CD14-positive monocyte (primary cell): ENCODE measurements around the gene SPATS2. TPM values are rescaled to one million over a fixed set of nuclear protein-coding genes. Genes with fewer than 3 reads are reported as not detected.
A peak's percentile ranks its signal among the peaks of the same experiment; 100 is the strongest.

Experiments
- DNase-seq, 3 donors: peaks; one replicate each; pipeline ENCODE4 v3.0.0-alpha.2; 2011 to 2022
- H2AFZ ChIP-seq: 2 replicates; pipeline ENCODE4 v1.6.0; 2012; ENCODE audit warnings: mild to moderate bottlenecking, low read depth, low read length, inconsistent platforms; ENCODE audit not compliant: insufficient read depth, poor library complexity, severe bottlenecking
- H3K27ac ChIP-seq, 2 donors: 1 replicate in 1 of 2; 2 replicates in 1 of 2; pipeline ENCODE4 v1.5.1; 2012 to 2013; ENCODE audit warnings: low read length in 2 of 2, control low read depth in 1 of 2, inconsistent platforms in 1 of 2, low read depth in 1 of 2, mild to moderate bottlenecking in 1 of 2
- H3K27me3 ChIP-seq, 2 donors: one replicate each; pipeline versions ENCODE4 v1.6.0 to v1.6.1; 2011 to 2013; ENCODE audit warnings: low read length in 2 of 2; ENCODE audit not compliant: control insufficient read depth in 2 of 2, insufficient read depth in 2 of 2
- H3K36me3 ChIP-seq, 2 donors: replicated peaks in 1 of 2; 1 replicate in 1 of 2; 2 replicates in 1 of 2; pipeline versions ENCODE4 v1.5.1 to v1.6.1; 2012 to 2013; ENCODE audit warnings: low read length in 2 of 2, control low read depth in 1 of 2, inconsistent platforms in 1 of 2, mild to moderate bottlenecking in 1 of 2; ENCODE audit not compliant: insufficient read depth in 2 of 2, control insufficient read depth in 1 of 2
- H3K4me1 ChIP-seq, 2 donors: 1 replicate in 1 of 2; 2 replicates in 1 of 2; pipeline versions ENCODE4 v1.5.1 to v1.6.1; 2012 to 2013; ENCODE audit warnings: low read length in 2 of 2, control low read depth in 1 of 2, inconsistent platforms in 1 of 2, mild to moderate bottlenecking in 1 of 2, moderate library complexity in 1 of 2; ENCODE audit not compliant: insufficient read depth in 2 of 2, control insufficient read depth in 1 of 2
- H3K4me2 ChIP-seq: replicated peaks from 2 replicates; pipeline ENCODE3; 2012; ENCODE audit warnings: low read length, moderate library complexity, mild to moderate bottlenecking; ENCODE audit not compliant: poor library complexity, severe bottlenecking; ENCODE audit errors: extremely low read depth
- H3K4me3 ChIP-seq, 3 experiments: fragments of 200-600 bp in 1 of 3; sonication (generic) in 1 of 3; replicated peaks in 1 of 3; 1 replicate in 2 of 3; 2 replicates in 1 of 3; pipeline ENCODE4 v1.5.1; 2011 to 2013; ENCODE audit warnings: low read length in 3 of 3, mild to moderate bottlenecking in 3 of 3, control low read depth in 2 of 3, low read depth in 2 of 3, inconsistent platforms in 1 of 3, moderate library complexity in 1 of 3
- H3K79me2 ChIP-seq: 2 replicates; pipeline ENCODE4 v1.6.0; 2012; ENCODE audit warnings: mild to moderate bottlenecking, control low read depth, inconsistent platforms, low read length, moderate library complexity; ENCODE audit not compliant: insufficient read depth
- H3K9ac ChIP-seq: 2 replicates; pipeline ENCODE4 v1.6.0; 2017; ENCODE audit warnings: low read length, mild to moderate bottlenecking; ENCODE audit not compliant: insufficient read depth, poor library complexity, severe bottlenecking
- H3K9me3 ChIP-seq, 2 donors: replicated peaks in 1 of 2; 1 replicate in 1 of 2; 2 replicates in 1 of 2; pipeline versions ENCODE4 v1.5.1 to v1.6.1; 2012 to 2013; ENCODE audit warnings: low read length in 2 of 2, control low read depth in 1 of 2; ENCODE audit not compliant: control insufficient read depth in 1 of 2, insufficient read depth in 1 of 2
- H4K20me1 ChIP-seq: 2 replicates; pipeline ENCODE4 v1.6.0; 2012; ENCODE audit warnings: mild to moderate bottlenecking, low read length, control low read depth, moderate library complexity; ENCODE audit not compliant: insufficient read depth
- H3K27ac Mint-ChIP-seq, 7 donors: one replicate each; pipeline ENCODE4 v1.8.0; 2020; ENCODE audit warnings: mild to moderate bottlenecking in 7 of 7, mixed read lengths in 7 of 7, moderate library complexity in 6 of 7, inconsistent platforms in 2 of 7
- H3K27me3 Mint-ChIP-seq, 3 donors: one replicate each; pipeline ENCODE4 v1.8.0; 2021 to 2022; ENCODE audit warnings: low read depth in 3 of 3, mild to moderate bottlenecking in 3 of 3, mixed read lengths in 3 of 3, moderate library complexity in 3 of 3, inconsistent platforms in 1 of 3
- H3K36me3 Mint-ChIP-seq, 2 donors: one replicate each; pipeline ENCODE4 v1.8.0; 2020; ENCODE audit warnings: mixed read lengths in 2 of 2, inconsistent platforms in 1 of 2, mild to moderate bottlenecking in 1 of 2
- H3K4me1 Mint-ChIP-seq: one replicate; pipeline ENCODE4 v1.8.0; 2020; ENCODE audit warnings: mild to moderate bottlenecking, mixed read lengths
- H3K4me3 Mint-ChIP-seq, 2 donors: one replicate each; pipeline ENCODE4 v1.8.0; 2020; ENCODE audit warnings: mild to moderate bottlenecking in 2 of 2, mixed read lengths in 2 of 2, moderate library complexity in 1 of 2
- H3K9me3 Mint-ChIP-seq, 7 donors: one replicate each; pipeline ENCODE4 v1.8.0; 2020 to 2022; ENCODE audit warnings: mixed read lengths in 7 of 7, mild to moderate bottlenecking in 6 of 7, moderate library complexity in 6 of 7, inconsistent platforms in 2 of 7
- CTCF ChIP-seq: fragments of 200-600 bp; IDR thresholded peaks from one replicate; pipeline ENCODE4 v1.8.0; 2022; ENCODE audit warnings: antibody characterized with exemption, mild to moderate bottlenecking
- WGBS: methylation state at CpG from one replicate; pipeline ENCODE4 v1.1.5; 2013; ENCODE audit warnings: missing lambda C conversion rate; ENCODE audit not compliant: insufficient coverage; 5-methylcytosine and 5-hydroxymethylcytosine counted together
- intact Hi-C, 2 donors: fragments of 100-400 bp; cut with micrococcal nuclease; formaldehyde crosslinking; loops; one replicate each; pipeline versions ENCODE4 v1.15.0 to v1.15.1; 2023
- polyA plus RNA-seq, 3 donors: library from polyadenylated mRNA; depleted of rRNA in 1 of 3; unstranded in 2 of 3; stranded (reverse) in 1 of 3; fragments of 300-500 nt in 2 of 3; fragments of >200 nt in 1 of 3; fragmentation: Illumina TruSeq in 2 of 3; gene quantifications; 1 replicate in 2 of 3; 2 replicates in 1 of 3; pipeline ENCODE4 v1.2.3, GENCODE V29; 2012 to 2021

The SPATS2 gene
- polyA plus RNA-seq, 3 donors: 1.1 to 3.2 (median 1.8) TPM

- Histone ChIP-seq H2AFZ (no peak overlapping the region), H3K4me2 (no peak overlapping the region), H3K36me3 (peaks cover 20 to 24% of the 10 kb centered on the region in 2 donors), H3K9ac (no peak overlapping the region), H3K4me3 (no peak overlapping the region), H3K79me2 (no peaks in the 10 kb centered on the region), H3K9me3 (no peaks in the 10 kb centered on the region), H3K4me1 (peaks cover 11 to 12% of the 10 kb centered on the region in 2 donors), H3K27me3 (peaks cover 4 to 25% of the 10 kb centered on the region in 2 donors), H4K20me1 (no peaks in the 10 kb centered on the region), H3K27ac (no peak overlapping the region)
- peaks cover 0 to 4% (median 1%) of the 10 kb centered on the region in 7 donors for H3K9me3 Mint-ChIP-seq
- TF ChIP-seq CTCF: no peak
- 98% methylated on average over 6 of the region's 8 CpGs for WGBS
- no peak for DNase-seq
- H3K27me3 Mint-ChIP-seq: peaks cover 28 to 41% (median 38%) of the 10 kb centered on the region in 3 donors
- peak overlapping the region in 1 of 7 donors; percentile 17 for H3K27ac Mint-ChIP-seq
- peaks cover 16 to 18% of the 10 kb centered on the region in 2 donors for H3K36me3 Mint-ChIP-seq
- intact Hi-C loops: no loop called here
- peaks cover 12% of the 10 kb centered on the region for H3K4me1 Mint-ChIP-seq
- peak overlapping the region in 1 of 2 donors; percentile 4 for H3K4me3 Mint-ChIP-seq
Observed at GRCh38 chr12:49552899-49553298, 185.6 kb downstream of the SPATS2 start.

DNA sequence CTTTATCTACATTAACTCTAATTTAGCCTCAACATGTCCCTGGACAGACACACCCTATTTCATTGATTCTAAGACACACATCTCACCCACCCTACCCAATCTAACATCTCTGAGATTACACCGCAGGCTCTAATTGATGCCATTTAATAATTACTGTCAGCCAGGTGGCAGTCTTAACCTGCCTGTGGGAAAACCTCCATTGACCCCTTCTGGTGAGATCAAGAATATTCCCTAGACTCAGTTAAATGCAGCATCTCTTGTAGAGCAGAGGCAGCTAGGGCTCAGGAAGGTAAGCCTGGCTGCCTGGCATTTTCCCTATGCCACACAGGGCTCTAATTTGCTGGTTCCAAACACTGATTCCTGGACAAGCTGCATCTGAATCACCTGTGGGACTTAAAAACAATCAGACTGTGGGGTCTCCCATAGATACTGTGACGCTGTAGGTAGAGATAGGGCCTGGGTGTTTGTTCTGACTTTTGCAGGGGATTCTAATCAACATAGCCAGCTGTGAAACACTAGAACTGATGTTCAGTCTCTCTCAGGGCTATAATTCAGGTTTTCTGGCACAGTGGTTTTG is 186.3 kb downstream of the SPATS2 start:
- Mint-ChIP-seq H3K4me3 (no peak overlapping the region), H3K27ac (no peak overlapping the region)
- 75% methylated on average over 2 of the region's 2 CpGs for WGBS

More for the DNA sequence above, 186.3 kb downstream of the SPATS2 start:
- Histone ChIP-seq H3K27ac (no peak overlapping the region), H3K9me3 (no peaks in the 10 kb centered on the region), H3K4me1 (peaks cover 8 to 9% of the 10 kb centered on the region in 2 donors), H3K79me2 (no peaks in the 10 kb centered on the region), H3K9ac (no peak overlapping the region), H3K4me2 (no peak overlapping the region), H2AFZ (no peak overlapping the region), H3K4me3 (no peak overlapping the region), H3K27me3 (peaks cover 1 to 18% of the 10 kb centered on the region in 2 donors), H4K20me1 (no peaks in the 10 kb centered on the region), H3K36me3 (peaks cover 27 to 31% of the 10 kb centered on the region in 2 donors)
- peaks cover 21 to 34% (median 31%) of the 10 kb centered on the region in 3 donors for H3K27me3 Mint-ChIP-seq
- peaks cover 6% of the 10 kb centered on the region for H3K4me1 Mint-ChIP-seq
- no peak for DNase-seq
- H3K36me3 Mint-ChIP-seq: peaks cover 18 to 25% of the 10 kb centered on the region in 2 donors
- peaks cover 0 to 4% (median 1%) of the 10 kb centered on the region in 7 donors for H3K9me3 Mint-ChIP-seq
- TF ChIP-seq CTCF: peak; percentile 16
- intact Hi-C loops: no loop called here
